Stomach smooth muscle (tissue), 2 donors: ENCODE results near the gene EYS.

Source experiments
- H3K27ac ChIP-seq: one replicate; pipeline ENCODE4 v1.7.0; 2013; ENCODE audit warnings: mild to moderate bottlenecking, low read length, inconsistent platforms
- H3K27me3 ChIP-seq, 2 donors: one replicate each; pipeline ENCODE4 v1.7.0; 2013; ENCODE audit warnings: low read length in 2 of 2; ENCODE audit not compliant: insufficient read depth in 2 of 2, control insufficient read depth in 1 of 2
- H3K36me3 ChIP-seq, 2 donors: one replicate each; pipeline ENCODE4 v1.7.0; 2013; ENCODE audit warnings: low read length in 2 of 2; ENCODE audit not compliant: control insufficient read depth in 2 of 2, insufficient read depth in 2 of 2
- H3K4me1 ChIP-seq: one replicate; pipeline ENCODE4 v1.7.0; 2013; ENCODE audit warnings: low read length; ENCODE audit not compliant: control insufficient read depth, insufficient read depth
- H3K4me3 ChIP-seq, 2 donors: one replicate each; pipeline ENCODE4 v1.7.0; 2013; ENCODE audit warnings: low read length in 2 of 2
- H3K9ac ChIP-seq, 2 donors: one replicate each; pipeline ENCODE4 v1.7.0; 2013; ENCODE audit warnings: low read length in 2 of 2, mild to moderate bottlenecking in 1 of 2
- H3K9me3 ChIP-seq, 2 donors: one replicate each; pipeline ENCODE4 v1.7.0; 2013; ENCODE audit warnings: low read length in 2 of 2; ENCODE audit not compliant: control insufficient read depth in 2 of 2
- donor health status: healthy.
- donor health status: Pancreatic carcinoma.

EYS gene

GRCh38 chr6:64622944-64623343, 1084.1 kb downstream of the EYS start:
- H3K27me3 ChIP-seq: no peaks in the 10 kb centered on the region
- no peak overlapping the region for H3K9ac ChIP-seq
- no peak overlapping the region for H3K27ac ChIP-seq
- no peaks in the 10 kb centered on the region for H3K9me3 ChIP-seq
- H3K4me3 ChIP-seq: no peak overlapping the region
- H3K4me1 ChIP-seq: no peaks in the 10 kb centered on the region
- no peaks in the 10 kb centered on the region for H3K36me3 ChIP-seq

- Histone ChIP-seq H3K36me3 (no peaks in the 10 kb centered on the region), H3K9me3 (no peaks in the 10 kb centered on the region), H3K9ac (no peak overlapping the region), H3K27ac (no peak overlapping the region), H3K4me3 (no peak overlapping the region), H3K27me3 (no peaks in the 10 kb centered on the region), H3K4me1 (no peaks in the 10 kb centered on the region)
Observed at GRCh38 chr6:64602993-64603392, 1104.0 kb downstream of the EYS start.

DNA sequence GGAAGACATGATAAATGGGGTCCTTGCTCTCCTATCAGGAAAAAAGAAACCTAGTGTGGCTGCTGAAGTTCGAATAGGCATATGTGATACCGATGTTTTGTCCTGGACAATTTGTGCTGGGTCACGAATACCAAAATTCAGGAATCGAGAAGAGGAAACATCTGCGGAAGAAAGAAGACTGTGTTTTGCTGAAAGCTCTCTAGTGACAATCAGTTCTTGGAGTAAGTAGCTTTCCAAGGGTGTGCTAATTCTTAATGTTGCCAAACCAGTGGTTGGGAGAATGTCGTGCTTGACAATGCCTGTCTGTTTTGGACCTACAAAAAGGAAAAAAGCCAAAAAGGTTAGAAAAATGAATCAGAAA, 1115.4 kb downstream of the EYS start:
- H3K4me1 ChIP-seq: no peaks in the 10 kb centered on the region
- no peaks in the 10 kb centered on the region for H3K36me3 ChIP-seq
- H3K27ac ChIP-seq: no peak overlapping the region
- H3K9me3 ChIP-seq: peaks cover 0 to 2% of the 10 kb centered on the region in 2 donors
- H3K9ac ChIP-seq: no peak overlapping the region
- H3K4me3 ChIP-seq: no peak overlapping the region
- no peaks in the 10 kb centered on the region for H3K27me3 ChIP-seq

- H3K27ac ChIP-seq: no peak overlapping the region
- H3K9me3 ChIP-seq: peaks cover 0 to 2% of the 10 kb centered on the region in 2 donors
- H3K27me3 ChIP-seq: no peaks in the 10 kb centered on the region
- H3K4me1 ChIP-seq: no peaks in the 10 kb centered on the region
- no peak overlapping the region for H3K4me3 ChIP-seq
- no peaks in the 10 kb centered on the region for H3K36me3 ChIP-seq
- H3K9ac ChIP-seq: no peak overlapping the region
Observed at GRCh38 chr6:64590965-64591675, 1115.9 kb downstream of the EYS start.

DNA sequence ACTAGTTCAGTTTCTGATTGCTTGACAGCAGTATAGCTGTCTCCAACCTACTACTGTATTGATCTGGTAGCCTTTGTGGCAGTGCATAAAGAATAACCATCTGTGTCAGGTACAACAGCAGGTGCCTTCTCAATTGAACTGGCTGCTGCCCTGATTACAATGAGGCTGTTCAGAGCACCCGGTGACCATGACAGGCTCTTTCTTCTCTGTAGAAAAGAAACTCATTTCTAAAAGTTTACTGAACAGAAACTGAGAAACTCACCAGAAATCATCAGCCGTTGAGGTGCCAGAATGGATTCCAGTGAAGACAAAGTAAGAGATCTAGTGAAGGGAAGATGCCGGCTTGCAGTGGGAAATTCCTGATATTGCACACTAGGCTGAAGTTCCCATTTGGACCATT, 1117.1 kb downstream of the EYS start:
- H3K9me3 ChIP-seq: no peaks in the 10 kb centered on the region
- no peak overlapping the region for H3K27ac ChIP-seq
- H3K36me3 ChIP-seq: no peaks in the 10 kb centered on the region
- no peak overlapping the region for H3K9ac ChIP-seq
- H3K4me1 ChIP-seq: no peaks in the 10 kb centered on the region
- H3K4me3 ChIP-seq: no peak overlapping the region
- no peaks in the 10 kb centered on the region for H3K27me3 ChIP-seq

GRCh38 chr6:64580346-64580745, 1126.7 kb downstream of the EYS start:
- Histone ChIP-seq H3K4me3 (no peak overlapping the region), H3K9me3 (no peaks in the 10 kb centered on the region), H3K36me3 (no peaks in the 10 kb centered on the region), H3K27ac (no peak overlapping the region), H3K27me3 (no peaks in the 10 kb centered on the region), H3K4me1 (no peaks in the 10 kb centered on the region), H3K9ac (no peak overlapping the region)

- Histone ChIP-seq H3K4me3 (no peak overlapping the region), H3K27me3 (no peaks in the 10 kb centered on the region), H3K9ac (no peak overlapping the region), H3K4me1 (no peaks in the 10 kb centered on the region), H3K36me3 (no peaks in the 10 kb centered on the region), H3K9me3 (no peaks in the 10 kb centered on the region), H3K27ac (no peak overlapping the region)
Observed at GRCh38 chr6:64553249-64553786, 1153.7 kb downstream of the EYS start.

DNA sequence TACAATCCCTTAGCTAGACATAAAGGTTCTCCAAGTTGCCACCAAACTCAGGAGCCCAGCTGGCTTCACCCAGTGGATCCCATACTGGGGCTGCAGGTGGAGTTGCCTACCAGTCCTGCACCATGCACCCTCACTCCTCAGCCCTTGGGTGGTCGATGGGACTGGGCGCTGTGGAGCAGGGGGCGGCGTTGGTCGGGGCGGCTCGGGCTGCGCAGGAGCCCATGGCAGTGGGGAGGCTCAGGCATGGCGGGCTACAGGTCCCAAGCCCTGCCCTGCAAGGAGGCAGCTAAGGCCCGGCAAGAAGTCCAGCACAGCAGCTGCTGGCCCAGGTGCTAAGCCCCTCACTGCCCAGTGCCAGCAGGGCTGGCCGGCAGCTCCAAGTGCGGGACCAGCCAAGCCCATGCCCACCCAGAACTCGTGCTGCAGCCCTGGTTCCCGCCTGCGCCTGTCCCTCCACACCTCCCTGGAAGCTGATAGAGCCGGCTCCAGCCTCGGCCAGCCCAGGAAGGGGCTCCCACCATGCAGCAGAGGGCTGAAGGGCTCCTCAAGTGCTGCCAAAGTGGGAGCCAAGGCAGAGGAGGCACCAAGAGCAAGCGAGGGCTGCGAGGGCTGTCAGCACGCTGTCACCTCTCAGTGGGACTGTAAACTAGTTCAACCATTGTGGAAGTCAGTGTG, 1159.3 kb downstream of the EYS start:
- Histone ChIP-seq H3K9me3 (no peaks in the 10 kb centered on the region), H3K27me3 (no peaks in the 10 kb centered on the region), H3K36me3 (no peaks in the 10 kb centered on the region)

GRCh38 chr6:64539917-64540316, 1167.1 kb downstream of the EYS start:
- H3K4me1 ChIP-seq: no peaks in the 10 kb centered on the region
- no peaks in the 10 kb centered on the region for H3K27me3 ChIP-seq
- H3K4me3 ChIP-seq: no peak overlapping the region
- no peaks in the 10 kb centered on the region for H3K36me3 ChIP-seq
- H3K9ac ChIP-seq: no peak overlapping the region
- no peaks in the 10 kb centered on the region for H3K9me3 ChIP-seq
- H3K27ac ChIP-seq: no peak overlapping the region

More for the DNA sequence above, 1159.3 kb downstream of the EYS start:
- H3K9ac ChIP-seq: no peak overlapping the region
- no peak overlapping the region for H3K27ac ChIP-seq
- no peak overlapping the region for H3K4me3 ChIP-seq
- H3K4me1 ChIP-seq: no peaks in the 10 kb centered on the region

DNA sequence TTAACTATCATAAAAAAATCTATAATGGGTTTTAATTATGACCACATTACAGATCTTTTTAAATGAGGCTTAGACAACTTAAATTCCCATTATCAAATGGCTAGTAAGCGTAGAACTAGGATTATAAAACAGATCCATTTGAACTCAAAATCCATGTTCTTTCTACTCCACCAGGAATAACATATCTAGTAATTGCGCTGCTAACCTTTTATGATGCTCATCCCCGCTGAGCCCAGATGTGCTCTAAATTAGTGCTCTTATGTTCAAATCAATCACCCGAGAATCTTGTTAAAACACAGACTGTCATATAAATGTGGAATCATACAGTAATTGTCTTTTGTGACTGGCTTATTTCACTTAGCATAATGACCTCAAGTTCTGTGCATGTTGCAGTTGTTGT, 1168.3 kb downstream of the EYS start:
- H3K9ac ChIP-seq: no peak overlapping the region
- H3K27me3 ChIP-seq: no peaks in the 10 kb centered on the region
- no peak overlapping the region for H3K4me3 ChIP-seq
- no peaks in the 10 kb centered on the region for H3K9me3 ChIP-seq
- no peaks in the 10 kb centered on the region for H3K36me3 ChIP-seq
- H3K27ac ChIP-seq: no peak overlapping the region
- H3K4me1 ChIP-seq: no peaks in the 10 kb centered on the region

GRCh38 chr6:64527899-64528298, 1179.1 kb downstream of the EYS start:
- Histone ChIP-seq H3K4me3 (no peak overlapping the region), H3K4me1 (no peaks in the 10 kb centered on the region), H3K9ac (no peak overlapping the region), H3K9me3 (no peaks in the 10 kb centered on the region), H3K36me3 (no peaks in the 10 kb centered on the region), H3K27me3 (no peaks in the 10 kb centered on the region), H3K27ac (no peak overlapping the region)
